ENCODE results near the gene KCTD11. TPM values are rescaled to one million over a fixed set of nuclear protein-coding genes. Genes with fewer than 3 reads are reported as not detected.
A peak's percentile ranks its signal among the peaks of the same experiment; 100 is the strongest.
"Not testable (repeated sequence)": the region's sequence is repeated elsewhere in the genome, so short reads cannot be mapped to it uniquely, and the experiment has no call there.

Gene KCTD11
- total and polyA plus RNA-seq, 10 donors = 5.4 to 12.0 (median 8.9) TPM

DNA sequence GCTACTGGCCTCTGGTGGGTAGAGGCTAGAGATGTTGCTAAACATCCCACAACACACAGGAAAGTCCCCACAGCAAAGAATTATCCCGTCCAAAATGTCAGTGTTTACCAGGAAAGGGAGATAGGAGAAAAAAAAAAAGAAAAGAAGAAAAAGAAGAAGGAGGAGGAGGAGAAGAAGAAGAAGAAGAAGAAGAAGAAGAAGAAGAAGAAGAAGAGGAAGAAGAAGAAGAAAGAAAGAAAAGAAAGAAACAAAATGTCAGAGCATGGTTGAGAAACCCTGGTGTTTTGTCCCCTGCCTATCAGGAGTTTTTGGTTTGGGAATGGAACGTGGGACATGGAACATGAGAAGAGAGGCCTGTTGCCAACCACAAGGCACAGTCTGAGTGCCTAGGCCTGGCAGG, 5.4 kb downstream of the KCTD11 start:
- no peak for TF ChIP-seq CTCF (IDR thresholded peaks at IDR 0.05 in 8 of 11, conservative IDR thresholded peaks at IDR 0.05 in 3 of 11)
- TF ChIP-seq POLR2A (IDR thresholded peaks at IDR 0.05) = no peak
- TF ChIP-seq POLR2AphosphoS5 (IDR thresholded peaks at IDR 0.05) = no peak
- 55 to 93% (median 57%) methylated on average over 2 of the region's 2 CpGs for WGBS, 5 donors
- Histone ChIP-seq H3K36me3 (no peaks in the 10 kb centered on the region), H3K27me3 (replicated peaks in 1 of 7) (no peaks in the 10 kb centered on the region), H3K4me3 (no peak overlapping the region), H3K27ac (peak overlapping the region in 4 of 8 donors; percentile 26 to 65 (median 38)), H3K4me1 (peaks cover 12 to 45% (median 28%) of the 10 kb centered on the region in 6 donors), H3K9me3 (no peaks in the 10 kb centered on the region)
- intact Hi-C loops (cut with DNase I; ENCODE audit: low total_unique reads) = loop anchor here (5.0 to 10.0 kb wide), 2 partner anchors 80 to 157 kb away; partner anchors contain the start of genes FGF11 and TMEM102
- DNase-seq = no peak

- Histone ChIP-seq H3K4me3 (no peak overlapping the region), H3K9me3 (no peaks in the 10 kb centered on the region), H3K36me3 (no peaks in the 10 kb centered on the region), H3K27me3 (replicated peaks in 1 of 7) (no peaks in the 10 kb centered on the region), H3K27ac (no peak overlapping the region), H3K4me1 (no peaks in the 10 kb centered on the region)
- TF ChIP-seq POLR2A (IDR thresholded peaks at IDR 0.05) = no peak
- TF ChIP-seq POLR2AphosphoS5 (IDR thresholded peaks at IDR 0.05) = no peak
- no peak for TF ChIP-seq CTCF (IDR thresholded peaks at IDR 0.05 in 8 of 11, conservative IDR thresholded peaks at IDR 0.05 in 3 of 11)
- 53 to 88% (median 64%) methylated on average over 3 of the region's 3 CpGs for WGBS, 5 donors
- intact Hi-C loops (cut with DNase I; ENCODE audit: low total_unique reads) = no loop called here
- no peak for DNase-seq
These were observed 9.9 kb downstream of the KCTD11 start for GRCh38 chr17:7361906-7362305.

DNA sequence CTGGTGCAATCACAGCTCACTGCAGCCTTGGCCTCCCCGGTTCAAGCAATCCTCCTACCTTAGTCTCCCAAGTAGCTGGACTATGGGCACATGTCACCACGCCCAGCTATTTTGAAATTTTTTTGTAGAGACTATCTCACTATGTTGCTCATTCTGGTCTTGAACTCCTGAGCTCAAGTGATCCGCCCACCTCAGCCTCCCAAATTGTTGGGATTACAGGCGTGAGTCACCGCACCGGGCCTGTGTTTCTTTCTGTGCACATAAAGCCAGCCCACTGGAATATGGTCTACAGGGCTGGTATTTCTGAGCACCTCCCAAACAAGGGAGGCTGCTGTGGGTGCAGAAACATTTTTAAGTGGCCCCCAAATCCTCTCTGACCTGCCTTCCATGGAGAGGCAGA, 11.3 kb downstream of the KCTD11 start:
- WGBS, 5 donors = 92 to 96% (median 94%) methylated on average over 6 of the region's 6 CpGs
- Histone ChIP-seq H3K4me1 (no peaks in the 10 kb centered on the region), H3K36me3 (no peaks in the 10 kb centered on the region), H3K9me3 (no peaks in the 10 kb centered on the region), H3K4me3 (no peak overlapping the region), H3K27ac (no peak overlapping the region), H3K27me3 (replicated peaks in 1 of 7) (no peaks in the 10 kb centered on the region)
- TF ChIP-seq CTCF (IDR thresholded peaks at IDR 0.05 in 8 of 11, conservative IDR thresholded peaks at IDR 0.05 in 3 of 11) = no peak
- no peak for TF ChIP-seq POLR2AphosphoS5 (IDR thresholded peaks at IDR 0.05)
- TF ChIP-seq POLR2A (IDR thresholded peaks at IDR 0.05) = no peak
- intact Hi-C loops (cut with DNase I; ENCODE audit: low total_unique reads) = no loop called here
- DNase-seq = no peak

DNA sequence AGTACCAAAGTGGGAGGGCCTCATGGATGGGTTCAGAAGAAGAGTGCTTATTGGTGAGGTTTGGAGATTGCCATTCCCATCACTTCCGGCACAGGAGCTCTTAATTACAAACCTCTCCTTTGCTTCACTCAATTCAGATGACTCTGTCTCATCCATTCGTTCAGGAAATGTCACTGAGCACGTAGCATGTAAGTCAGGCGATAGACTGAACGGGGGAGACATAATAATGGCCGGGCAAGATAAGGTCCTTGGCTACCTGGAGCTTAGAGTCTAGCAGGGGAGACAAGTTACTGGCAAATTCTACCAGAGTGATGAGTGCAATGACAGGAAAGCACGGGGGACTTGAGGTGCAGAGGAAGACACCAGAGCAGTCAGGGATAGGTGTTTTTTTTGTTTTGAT, 14.0 kb downstream of the KCTD11 start:
- 87 to 96% (median 89%) methylated on average over 6 to 7 of the region's 7 CpGs for WGBS, 5 donors
- H3K4me3 ChIP-seq; H3K9me3 ChIP-seq; H3K27me3 ChIP-seq (replicated peaks in 1 of 7); H3K4me1 ChIP-seq; H3K27ac ChIP-seq; H3K36me3 ChIP-seq; DNase-seq; intact Hi-C loops (cut with DNase I; ENCODE audit: low total_unique reads): not testable (repeated sequence)

DNA sequence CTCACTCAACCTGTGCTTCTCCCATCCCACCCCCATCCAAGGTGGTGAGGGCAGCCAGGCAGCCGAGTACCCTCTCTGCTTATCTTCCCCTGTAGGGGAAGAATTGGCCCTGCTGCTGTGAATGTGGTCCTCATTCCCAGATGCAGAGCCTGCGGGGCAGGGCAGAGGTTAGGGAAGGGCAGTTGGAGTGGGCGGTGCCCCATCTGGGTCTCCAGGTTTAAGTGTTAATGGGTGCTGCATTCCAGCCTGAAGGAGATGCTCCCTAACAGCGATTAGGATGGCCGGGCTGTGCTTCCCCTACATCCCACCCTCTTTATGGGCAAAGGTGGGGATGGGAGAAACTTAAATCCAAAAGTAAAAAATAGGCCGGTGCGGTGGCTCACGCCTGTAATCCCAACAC, 15.1 kb downstream of the KCTD11 start:
- Histone ChIP-seq H3K36me3 (no peaks in the 10 kb centered on the region), H3K27me3 (replicated peaks in 1 of 7) (peaks cover 0 to 4% (median 0%) of the 10 kb centered on the region in 7 donors), H3K9me3 (no peaks in the 10 kb centered on the region), H3K4me3 (no peak overlapping the region), H3K4me1 (no peaks in the 10 kb centered on the region), H3K27ac (no peak overlapping the region)
- 84 to 93% (median 92%) methylated on average over 8 of the region's 8 CpGs for WGBS, 5 donors
- intact Hi-C loops (cut with DNase I; ENCODE audit: low total_unique reads) = no loop called here
- TF ChIP-seq POLR2A (IDR thresholded peaks at IDR 0.05) = no peak
- TF ChIP-seq POLR2AphosphoS5 (IDR thresholded peaks at IDR 0.05) = no peak
- TF ChIP-seq CTCF (IDR thresholded peaks at IDR 0.05 in 8 of 11, conservative IDR thresholded peaks at IDR 0.05 in 3 of 11) = no peak
- DNase-seq = no peak
